ENCODE measurements around the gene TSHZ2. TPM values are rescaled to one million over a fixed set of nuclear protein-coding genes. Genes with fewer than 3 reads are reported as not detected.

The TSHZ2 gene
- total RNA-seq, 1 donor from 2014 or later, result 5.2 TPM

DNA sequence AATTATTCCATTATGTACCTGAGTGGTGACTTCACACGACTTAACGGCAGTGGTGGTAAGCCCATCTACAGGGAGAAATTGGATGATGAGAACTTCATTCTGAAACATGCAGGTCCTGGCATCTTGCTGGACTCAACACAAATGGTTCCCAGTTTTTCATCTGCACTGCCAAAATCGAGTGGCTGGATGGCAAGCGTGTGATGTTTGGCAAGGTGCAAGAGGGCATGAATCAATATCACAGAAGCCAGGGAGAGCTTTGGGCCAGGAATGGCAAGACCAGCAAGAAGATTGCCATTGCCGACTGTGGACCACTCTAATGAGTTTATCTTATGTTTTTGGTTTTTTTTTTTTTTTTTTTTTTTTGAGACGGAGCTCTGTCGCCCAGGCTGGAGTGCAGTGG lies 449.2 kb downstream of the TSHZ2 start:
- Histone ChIP-seq H3K27me3 (no peaks in the 10 kb centered on the region), H3K9me3 (no peaks in the 10 kb centered on the region), H3K4me3 (no peak overlapping the region), H3K36me3 (no peaks in the 10 kb centered on the region), H3K27ac (no peak overlapping the region), H3K4me1 (no peaks in the 10 kb centered on the region)
- DNase-seq, result no peak
- TF ChIP-seq, protein P1, sequence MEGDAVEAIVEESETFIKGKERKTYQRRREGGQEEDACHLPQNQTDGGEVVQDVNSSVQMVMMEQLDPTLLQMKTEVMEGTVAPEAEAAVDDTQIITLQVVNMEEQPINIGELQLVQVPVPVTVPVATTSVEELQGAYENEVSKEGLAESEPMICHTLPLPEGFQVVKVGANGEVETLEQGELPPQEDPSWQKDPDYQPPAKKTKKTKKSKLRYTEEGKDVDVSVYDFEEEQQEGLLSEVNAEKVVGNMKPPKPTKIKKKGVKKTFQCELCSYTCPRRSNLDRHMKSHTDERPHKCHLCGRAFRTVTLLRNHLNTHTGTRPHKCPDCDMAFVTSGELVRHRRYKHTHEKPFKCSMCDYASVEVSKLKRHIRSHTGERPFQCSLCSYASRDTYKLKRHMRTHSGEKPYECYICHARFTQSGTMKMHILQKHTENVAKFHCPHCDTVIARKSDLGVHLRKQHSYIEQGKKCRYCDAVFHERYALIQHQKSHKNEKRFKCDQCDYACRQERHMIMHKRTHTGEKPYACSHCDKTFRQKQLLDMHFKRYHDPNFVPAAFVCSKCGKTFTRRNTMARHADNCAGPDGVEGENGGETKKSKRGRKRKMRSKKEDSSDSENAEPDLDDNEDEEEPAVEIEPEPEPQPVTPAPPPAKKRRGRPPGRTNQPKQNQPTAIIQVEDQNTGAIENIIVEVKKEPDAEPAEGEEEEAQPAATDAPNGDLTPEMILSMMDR (IDR thresholded peaks at IDR 0.05), result no peak
- intact Hi-C loops (cut with DNase I), result no loop called here
- no peak for ATAC-seq

DNA sequence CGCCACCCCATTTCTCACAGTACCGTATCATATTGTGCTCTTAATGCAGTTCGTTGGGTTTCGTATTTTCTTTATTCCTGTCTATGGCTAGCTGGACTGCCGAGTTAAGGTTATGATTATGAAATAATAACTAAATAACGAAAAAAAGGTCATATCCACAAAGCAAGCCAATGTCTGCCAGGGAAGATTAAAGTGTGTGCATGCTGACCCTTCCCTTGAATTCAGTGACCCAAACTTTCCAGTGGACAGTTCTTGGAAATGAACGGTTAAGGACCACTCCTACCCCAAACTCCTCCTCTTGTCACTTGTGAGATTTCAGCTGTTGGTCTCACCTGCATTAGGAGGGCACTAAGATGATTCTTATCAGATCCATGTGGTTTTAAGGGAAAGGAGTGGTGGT lies 449.9 kb downstream of the TSHZ2 start:
- Histone ChIP-seq H3K4me3 (no peak overlapping the region), H3K36me3 (no peaks in the 10 kb centered on the region), H3K9me3 (no peaks in the 10 kb centered on the region), H3K27ac (no peak overlapping the region), H3K27me3 (no peaks in the 10 kb centered on the region), H3K4me1 (no peaks in the 10 kb centered on the region)
- DNase-seq (no peak), ATAC-seq (no peak)
- intact Hi-C loops (cut with DNase I), result no loop called here
- TF ChIP-seq, protein P1 (IDR thresholded peaks at IDR 0.05), result no peak

DNA sequence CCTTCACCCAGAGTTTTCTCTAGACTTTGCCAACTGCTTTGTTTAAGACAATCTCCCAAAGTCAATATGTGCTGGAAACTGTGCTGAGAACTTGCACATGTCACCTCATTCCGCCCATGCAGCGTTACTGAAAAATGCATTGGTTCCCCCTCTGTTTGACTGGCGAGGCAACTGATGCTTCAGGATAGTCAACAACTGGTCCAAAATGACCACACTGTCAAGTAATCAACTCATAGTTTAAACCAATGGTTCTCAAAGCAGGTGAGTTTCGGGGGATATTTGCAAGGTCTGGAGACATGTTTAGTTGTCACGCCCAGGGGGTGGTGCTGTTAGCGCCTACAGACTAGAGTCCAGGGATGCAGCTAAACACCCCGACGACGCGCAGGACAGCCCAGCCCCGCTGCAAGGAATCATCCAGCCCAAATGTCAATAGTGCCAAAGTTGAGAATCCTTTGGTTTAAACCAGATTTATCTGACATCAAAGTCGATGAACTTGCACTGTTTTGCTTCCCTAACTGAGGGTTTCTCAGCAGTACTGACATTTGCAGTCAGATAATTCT lies 451.5 kb downstream of the TSHZ2 start:
- no peak overlapping the region for H3K4me3 ChIP-seq
- TF ChIP-seq, protein P1 (IDR thresholded peaks at IDR 0.05), result no peak
- intact Hi-C loops (cut with DNase I), result no loop called here
- ATAC-seq (no peak), DNase-seq (no peak)
- no peaks in the 10 kb centered on the region for H3K9me3 ChIP-seq
- H3K36me3 ChIP-seq, result no peaks in the 10 kb centered on the region
- no peaks in the 10 kb centered on the region for H3K4me1 ChIP-seq
- H3K27me3 ChIP-seq, result no peaks in the 10 kb centered on the region
- H3K27ac ChIP-seq, result no peak overlapping the region

DNA sequence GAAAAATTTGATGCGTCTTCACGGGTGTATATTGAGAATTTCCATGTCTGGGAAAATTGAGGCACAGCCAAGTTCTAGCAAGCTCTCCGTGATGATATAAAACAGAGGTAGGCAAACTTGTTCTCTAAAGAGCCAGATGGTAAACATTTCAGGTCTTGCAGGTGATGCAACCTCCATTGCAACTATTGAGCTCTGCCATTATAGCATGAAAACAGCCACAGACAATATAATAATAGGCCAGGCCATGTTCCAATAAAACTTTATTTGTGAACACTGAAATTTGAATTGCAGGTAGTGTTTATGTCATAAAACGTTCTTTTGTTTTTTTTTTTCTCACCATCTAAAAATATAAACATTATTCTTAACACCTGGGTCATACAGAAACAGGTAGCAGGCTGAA lies 453.3 kb downstream of the TSHZ2 start:
- no peaks in the 10 kb centered on the region for H3K36me3 ChIP-seq
- no peaks in the 10 kb centered on the region for H3K4me1 ChIP-seq
- intact Hi-C loops (cut with DNase I), result no loop called here
- H3K4me3 ChIP-seq, result no peak overlapping the region
- ATAC-seq (no peak), DNase-seq (no peak)
- TF ChIP-seq, protein P1 (IDR thresholded peaks at IDR 0.05), result no peak
- no peaks in the 10 kb centered on the region for H3K27me3 ChIP-seq
- H3K27ac ChIP-seq, result no peak overlapping the region
- H3K9me3 ChIP-seq, result no peaks in the 10 kb centered on the region

DNA sequence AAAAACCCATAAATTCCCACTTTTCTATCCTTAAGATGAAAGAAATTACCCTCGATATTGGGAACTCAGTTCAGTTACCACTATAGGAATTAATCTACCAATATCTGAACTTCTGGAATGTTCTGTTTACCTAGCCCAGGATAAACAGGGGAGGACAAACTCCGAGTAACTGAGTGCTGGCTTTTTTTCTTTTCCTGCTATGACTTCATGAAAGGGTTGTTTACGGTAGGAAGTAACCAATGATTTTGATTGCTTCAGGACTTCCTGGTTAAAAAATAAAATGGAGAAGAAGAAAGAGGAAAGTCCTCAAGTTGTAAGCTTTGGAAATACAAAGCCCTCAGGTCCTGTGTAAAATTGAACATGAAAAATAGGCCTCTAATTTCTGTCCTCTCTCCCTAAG lies 453.8 kb downstream of the TSHZ2 start:
- intact Hi-C loops (cut with DNase I), result no loop called here
- no peak for ATAC-seq
- no peak overlapping the region for H3K27ac ChIP-seq

More for the DNA sequence above, 453.8 kb downstream of the TSHZ2 start:
- TF ChIP-seq, protein P1 (IDR thresholded peaks at IDR 0.05), result no peak
- DNase-seq, result no peak
- H3K36me3 ChIP-seq, result no peaks in the 10 kb centered on the region
- no peaks in the 10 kb centered on the region for H3K9me3 ChIP-seq
- H3K4me1 ChIP-seq, result no peaks in the 10 kb centered on the region
- H3K27me3 ChIP-seq, result no peaks in the 10 kb centered on the region
- no peak overlapping the region for H3K4me3 ChIP-seq

Measured in upper lobe of right lung (tissue), 1 donor.